ENCODE data around the gene PDE6H.
A peak's percentile ranks its signal among the peaks of the same experiment; 100 is the strongest.

The PDE6H gene

DNA sequence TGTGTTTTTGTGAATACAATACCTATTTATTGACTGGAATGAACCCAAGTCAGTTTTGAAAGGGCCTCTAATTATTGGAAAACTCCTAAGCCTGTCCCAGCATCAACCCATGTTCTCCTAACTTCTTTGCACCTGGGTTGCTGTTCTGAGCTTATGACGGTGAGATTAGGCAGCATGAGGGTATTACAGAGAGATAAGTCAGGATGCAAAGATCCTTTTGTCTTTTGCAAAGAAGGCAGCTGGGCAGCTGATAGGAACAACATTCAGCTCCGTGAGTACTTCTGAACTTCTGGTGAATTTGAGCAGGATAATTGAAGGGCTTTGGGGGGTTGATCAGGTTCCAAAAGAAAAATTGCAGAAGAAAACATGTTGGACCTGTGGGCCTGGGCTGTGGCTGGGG is at the start of gene PDE6H:
PDE6H (plus strand) TSS at position 227 of the 400 bp plus-strand sequence. CDS start 4,971 bp downstream, outside the sequence.
- peak; percentile 89 for DNase-seq

DNA sequence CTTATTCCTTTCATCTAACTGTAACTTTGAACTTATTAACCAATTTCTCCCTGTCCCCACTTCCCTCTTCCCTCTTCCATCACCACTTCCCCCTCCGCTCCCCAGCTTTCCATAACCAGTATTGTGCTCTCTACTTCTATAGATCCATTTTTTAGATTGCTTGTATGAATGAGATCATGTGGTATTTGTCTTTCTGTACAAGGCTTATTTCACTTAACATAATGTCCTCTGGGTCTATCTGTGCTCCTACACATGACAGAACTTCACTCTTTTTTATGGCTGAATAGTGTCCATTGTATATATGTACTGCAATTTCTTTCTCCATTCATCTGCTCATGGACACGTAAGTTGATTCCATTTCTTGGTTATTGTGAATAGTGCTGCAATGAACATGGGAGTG is 48.9 kb upstream of the PDE6H start:
- no peak for DNase-seq

DNA sequence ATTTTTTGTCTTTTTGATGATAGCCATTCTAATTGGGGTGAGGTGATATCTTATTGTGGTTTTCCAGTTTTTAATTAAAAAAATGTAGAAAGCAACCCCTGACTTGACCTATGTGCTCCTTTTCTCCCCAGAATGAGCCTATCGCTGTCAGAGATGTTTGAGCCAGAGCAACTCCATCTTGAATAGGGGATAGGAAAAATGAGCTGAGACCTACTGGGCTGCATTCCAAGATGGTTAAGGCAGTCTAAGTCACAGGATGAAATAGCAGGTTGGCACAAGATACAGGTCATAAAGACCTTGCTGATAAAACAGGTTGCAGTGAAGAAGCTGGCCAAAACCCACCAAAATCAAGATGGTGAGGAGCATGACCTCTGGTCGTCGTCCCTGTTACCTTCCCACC is 48.3 kb upstream of the PDE6H start:
- no peak for DNase-seq

GRCh38 chr12:14927267-14927666 is 45.6 kb upstream of the PDE6H start:
- no peak for DNase-seq

GRCh38 chr12:14928931-14929330 is 43.9 kb upstream of the PDE6H start:
- DNase-seq = no peak

GRCh38 chr12:14930299-14930698 is 42.5 kb upstream of the PDE6H start:
- DNase-seq = no peak

GRCh38 chr12:14931359-14931758 is 41.5 kb upstream of the PDE6H start:
- no peak for DNase-seq

- DNase-seq = no peak
These were observed 40.9 kb upstream of the PDE6H start for GRCh38 chr12:14931791-14932560.

DNA sequence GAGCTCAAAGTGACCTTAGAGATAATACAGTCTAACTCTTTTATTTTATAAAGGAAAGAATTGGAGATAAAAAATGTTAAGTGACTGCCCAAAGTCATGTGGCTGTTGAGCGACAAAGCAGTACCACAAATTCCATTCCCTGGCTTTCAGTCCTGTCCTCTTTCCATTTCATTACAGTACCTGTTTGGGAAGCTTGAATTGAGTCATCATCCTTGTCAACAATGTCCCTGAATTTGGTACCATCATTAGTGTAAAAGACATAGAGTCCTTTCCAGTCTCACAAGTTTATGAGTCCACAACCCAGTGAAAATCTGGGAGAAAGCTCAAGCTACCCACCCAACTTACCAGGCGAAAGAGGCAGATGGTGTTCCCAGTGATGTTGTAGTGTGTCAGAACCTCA is 38.3 kb upstream of the PDE6H start:
- no peak for DNase-seq

DNA sequence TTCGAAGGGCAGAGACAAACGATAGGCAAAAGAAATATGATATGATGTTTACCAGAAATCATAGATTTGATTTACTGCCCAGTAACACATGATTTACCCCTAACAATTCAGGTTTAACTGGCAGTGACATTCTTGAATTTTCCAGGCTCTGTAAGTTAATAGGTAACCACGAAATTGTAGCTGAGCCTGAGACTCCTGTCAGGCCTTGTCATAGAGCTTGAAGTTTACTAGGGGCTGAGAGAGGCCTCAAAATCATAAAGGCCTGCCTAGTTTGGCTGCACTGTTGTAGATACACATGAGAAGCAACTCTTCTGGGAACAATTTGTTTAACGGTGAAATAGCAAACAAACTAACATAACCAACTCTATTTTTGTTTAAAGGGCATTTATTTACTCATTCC is 37.8 kb upstream of the PDE6H start:
- no peak for DNase-seq

- peak; percentile 95 for DNase-seq
These were observed 36.5 kb upstream of the PDE6H start for GRCh38 chr12:14936224-14936861.

GRCh38 chr12:14937014-14937413 is 35.8 kb upstream of the PDE6H start:
- DNase-seq = no peak

GRCh38 chr12:14937689-14938088 is 35.2 kb upstream of the PDE6H start:
- peak; percentile 66 for DNase-seq

GRCh38 chr12:14938301-14938700 is 34.5 kb upstream of the PDE6H start, which contains the start of gene ERP27:
ERP27 (minus strand) TSS chr12:14938537; CDS start chr12:14938508, 29 bp downstream.
- DNase-seq = no peak

- DNase-seq = no peak
These were observed 31.5 kb upstream of the PDE6H start for GRCh38 chr12:14941369-14941768.

- DNase-seq = no peak
These were observed 30.5 kb upstream of the PDE6H start for GRCh38 chr12:14942196-14942931.

DNA sequence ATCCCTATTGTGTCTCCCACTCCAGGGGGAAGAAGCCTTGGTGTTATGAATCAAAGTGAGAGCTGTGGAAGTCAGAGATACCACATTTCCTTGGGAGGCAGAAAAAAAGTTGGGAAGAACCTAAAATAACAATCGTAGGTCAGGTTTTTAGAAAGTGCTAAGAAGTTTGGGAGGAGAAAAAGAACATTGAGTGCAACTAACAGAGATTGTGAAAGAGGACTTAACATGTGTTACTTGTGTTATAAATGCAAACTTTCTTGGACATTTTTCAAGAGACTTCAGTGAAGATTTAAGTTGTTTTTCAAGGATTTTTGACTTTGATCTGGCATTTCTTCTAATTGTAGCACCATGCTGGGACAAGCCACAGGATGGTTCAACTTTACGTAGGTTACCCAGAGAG is 26.7 kb upstream of the PDE6H start:
- no peak for DNase-seq

DNA sequence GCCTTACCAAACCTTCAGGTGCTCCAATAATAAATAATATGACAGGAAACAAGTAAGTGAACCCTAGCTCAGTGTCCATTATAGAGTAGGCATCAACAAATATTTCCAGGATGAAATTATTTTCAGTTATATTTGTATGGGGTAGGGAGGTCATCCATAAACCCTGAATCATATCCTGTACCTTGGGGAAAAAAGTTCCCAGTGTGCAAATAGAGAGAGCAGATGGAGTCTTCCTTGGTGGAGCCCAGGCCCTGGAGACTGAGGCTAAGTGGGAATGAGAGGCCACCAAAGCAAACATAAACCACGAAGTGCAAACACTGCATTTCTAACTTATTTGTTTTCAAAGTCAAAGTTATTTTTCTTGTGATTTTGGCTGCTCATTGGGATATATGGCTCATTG is 26.0 kb upstream of the PDE6H start:
- no peak for DNase-seq

DNA sequence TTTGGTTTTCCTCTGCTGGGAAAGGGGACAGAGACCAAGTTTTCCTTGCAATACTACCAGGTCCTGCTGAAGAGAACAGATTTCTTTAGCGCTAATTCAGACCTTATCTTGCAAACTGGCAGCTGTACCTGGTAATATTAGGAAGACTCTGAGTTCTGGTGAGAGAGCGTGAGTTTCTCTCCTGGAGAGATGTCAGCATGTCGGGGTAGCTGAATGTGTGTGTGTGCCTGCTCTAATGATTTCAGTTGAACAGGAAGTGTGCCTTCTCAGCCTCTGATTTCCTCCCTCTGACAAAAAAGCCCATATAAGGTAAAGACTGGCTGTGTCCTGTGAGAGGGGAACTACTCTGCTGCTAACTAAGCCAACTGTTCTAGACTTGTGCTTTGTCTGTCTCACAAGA is 24.2 kb upstream of the PDE6H start:
- DNase-seq = no peak

DNA sequence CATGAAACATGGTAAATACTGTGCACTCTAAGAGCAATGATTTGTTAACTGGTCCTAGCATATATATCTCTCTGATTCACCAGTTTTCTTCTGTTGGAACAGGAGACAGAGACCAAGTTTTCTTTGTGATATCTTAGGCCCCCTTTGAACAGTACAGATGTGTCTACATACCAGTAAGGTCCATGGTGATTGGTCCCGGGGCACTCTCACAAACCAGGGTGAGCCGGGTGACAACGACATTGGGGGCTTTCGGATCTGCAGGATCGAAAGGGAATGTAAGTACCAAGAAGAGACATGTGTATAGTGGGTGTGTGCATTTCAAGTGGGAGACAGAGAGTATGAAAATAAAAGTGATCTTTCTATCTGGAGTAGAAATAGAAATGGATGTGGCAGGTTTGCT is 23.2 kb upstream of the PDE6H start:
- no peak for DNase-seq

DNA sequence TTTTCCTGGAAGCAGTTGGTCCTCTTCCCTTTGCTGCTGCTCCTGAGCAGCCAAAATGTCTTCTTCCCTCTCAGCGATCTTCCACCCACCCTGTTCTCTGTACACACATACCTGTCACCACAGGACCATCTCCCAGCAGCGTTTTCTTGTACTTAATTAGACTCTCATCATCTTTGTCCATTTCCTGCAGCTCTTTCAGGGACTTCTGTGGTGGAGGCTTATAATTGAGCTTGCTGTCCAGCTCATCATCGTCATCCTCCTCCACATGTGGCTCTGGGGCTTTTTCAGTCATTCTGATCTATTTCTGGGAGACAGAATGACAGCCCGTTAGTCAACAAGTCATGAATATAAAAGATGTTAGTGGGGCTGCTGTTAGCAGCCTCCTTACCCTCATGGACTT is 22.4 kb upstream of the PDE6H start:
- DNase-seq = no peak

GRCh38 chr12:14950982-14951746 is 21.7 kb upstream of the PDE6H start:
- no peak for DNase-seq

DNA sequence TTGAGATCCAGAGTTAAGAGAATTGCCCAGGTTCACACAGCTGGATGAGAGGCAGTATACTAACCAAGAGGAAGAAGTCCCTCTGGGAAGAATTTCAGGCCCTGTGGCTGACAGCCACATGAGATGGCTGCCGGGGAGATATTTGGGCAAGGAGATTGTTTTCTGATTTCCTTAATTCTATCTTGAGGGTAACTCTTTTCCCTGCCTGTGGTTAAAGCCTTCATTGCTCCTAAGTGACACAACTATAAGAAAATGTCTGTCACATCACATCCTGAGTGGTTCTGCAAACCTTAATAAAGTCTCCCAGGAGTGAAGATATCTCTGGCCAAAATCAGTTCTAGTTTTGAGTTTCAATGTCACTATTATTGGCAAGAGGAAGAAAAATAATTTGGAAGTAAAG is 21.0 kb upstream of the PDE6H start:
- no peak for DNase-seq
